Inferior parietal cortex (tissue), 1 donor: ENCODE results near the gene MT4.
"Not testable (repeated sequence)": the region's sequence is repeated elsewhere in the genome, so short reads cannot be mapped to it uniquely, and the experiment has no call there.

Experiments used
- DNase-seq: peaks from one replicate; pipeline ENCODE4 v3.0.0-alpha.2; 2016; ENCODE audit errors: extremely low spot score

Gene MT4

GRCh38 chr16:56558024-56558747 is 6.7 kb upstream of the MT4 start:
- DNase-seq = peak; percentile 65

DNA sequence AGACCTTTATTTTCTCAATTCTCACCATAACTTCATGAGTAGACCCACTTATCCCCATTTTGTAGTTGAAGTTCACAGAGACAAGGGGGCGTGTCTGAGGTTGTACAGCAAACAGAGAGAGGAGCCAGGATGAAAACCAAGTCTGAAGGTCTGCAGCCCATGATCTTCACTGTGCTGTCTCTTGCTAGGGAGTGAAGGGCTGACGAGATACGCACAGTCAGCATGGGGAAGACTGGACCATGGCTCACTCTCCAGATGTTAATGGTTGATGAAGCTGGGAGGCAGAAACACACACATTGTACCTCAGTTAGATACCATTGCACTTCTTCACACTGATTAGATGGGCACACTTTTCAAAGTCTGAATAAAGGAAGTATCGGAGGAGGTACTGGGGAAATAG is 5.8 kb upstream of the MT4 start:
- DNase-seq = no peak

DNA sequence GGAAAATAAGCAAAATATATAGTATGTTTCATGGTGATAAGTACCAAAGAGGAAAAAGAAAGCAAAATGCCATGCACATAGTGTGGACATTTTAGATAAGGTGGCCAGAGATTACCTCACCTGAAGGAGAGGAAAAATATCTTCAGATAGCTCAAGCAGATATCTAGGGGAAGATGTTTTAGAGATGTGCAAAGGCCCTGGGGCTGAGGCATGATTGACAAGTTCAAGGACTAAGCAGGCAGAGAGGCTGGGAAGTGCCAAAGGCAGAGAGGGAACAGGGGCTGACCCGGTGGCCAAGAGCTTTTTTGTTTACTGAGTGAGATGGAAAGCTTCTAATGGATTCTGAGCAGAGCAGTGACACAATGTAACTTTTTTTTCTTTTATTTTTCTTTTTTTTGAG is 4.4 kb upstream of the MT4 start:
- DNase-seq = no peak

DNA sequence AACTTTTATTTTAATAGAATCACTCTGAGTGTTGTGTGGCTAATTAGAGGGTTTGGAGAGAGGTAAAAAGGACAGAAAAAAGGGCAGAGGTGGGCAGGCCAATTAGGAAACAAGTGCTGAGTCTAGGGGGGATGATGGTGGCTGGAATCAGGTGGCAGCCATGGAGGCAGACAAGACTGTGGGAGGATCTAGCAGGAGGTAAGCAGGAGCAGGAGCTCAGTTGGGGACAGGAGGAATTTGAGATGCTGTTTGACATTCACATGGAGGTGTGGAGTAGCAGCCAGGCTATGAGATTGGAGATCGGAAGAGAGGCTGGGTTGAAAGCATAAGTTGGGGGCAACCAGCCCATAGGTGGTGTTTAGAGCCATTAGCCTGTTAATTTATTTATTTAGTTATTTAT is 3.7 kb upstream of the MT4 start:
- DNase-seq = no peak

GRCh38 chr16:56569971-56570370 is 5.1 kb downstream of the MT4 start:
- DNase-seq = no peak

DNA sequence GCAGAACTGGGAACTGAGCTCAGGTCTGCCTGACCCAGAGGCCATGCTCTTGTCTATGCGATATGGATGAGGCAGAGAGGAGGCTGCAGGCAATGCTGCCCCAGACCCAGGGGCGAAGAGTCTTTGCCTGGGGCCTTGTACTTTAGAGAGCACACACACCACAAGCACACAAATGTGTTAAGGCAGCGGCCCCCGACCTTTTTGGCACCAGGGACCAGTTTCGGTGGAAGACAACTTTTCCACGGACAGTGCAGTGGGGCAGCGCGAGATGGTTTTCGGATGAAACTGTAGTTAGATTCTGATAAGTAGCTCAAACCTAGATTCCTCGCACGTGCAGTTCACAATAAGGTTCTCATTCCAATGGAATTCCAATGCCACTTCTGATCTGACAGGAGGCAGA is 6.7 kb downstream of the MT4 start:
- no peak for DNase-seq

- DNase-seq = no peak
Measured at GRCh38 chr16:56574625-56575024, 9.8 kb downstream of the MT4 start.

DNA sequence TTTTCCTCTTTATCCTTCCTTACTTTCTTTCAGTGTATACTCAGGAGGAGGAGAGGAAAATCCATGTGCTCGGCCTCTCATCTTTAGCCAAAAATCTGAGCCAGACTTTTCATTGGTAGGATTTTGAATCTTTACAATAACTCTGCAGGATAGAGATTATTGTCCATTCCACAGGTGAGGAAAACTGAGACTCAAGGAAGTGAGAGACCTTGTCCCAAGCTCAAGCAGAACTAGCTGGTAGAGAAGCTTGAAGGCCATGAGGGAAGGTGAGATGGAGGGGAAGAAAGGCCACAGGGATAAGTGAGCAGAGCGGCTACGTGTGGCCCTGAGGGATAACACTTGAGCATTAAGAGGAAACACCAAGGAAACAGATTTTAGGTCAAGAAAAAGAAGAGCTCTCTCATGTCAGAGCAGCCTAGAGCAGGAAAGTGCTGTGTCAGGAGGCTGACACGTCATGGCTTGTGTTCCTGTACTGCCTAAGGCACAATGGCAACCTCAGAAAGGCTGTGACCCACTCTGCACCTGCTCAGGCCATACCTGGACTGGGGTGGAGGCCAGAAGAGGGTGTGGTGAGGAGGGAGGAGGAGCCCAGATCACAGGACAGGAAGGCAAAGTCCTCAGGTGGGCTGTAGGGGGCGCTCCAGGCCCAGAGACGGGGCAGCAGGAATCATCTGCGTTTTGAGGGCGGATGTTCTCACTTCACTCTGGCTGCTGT is 11.9 kb downstream of the MT4 start:
- peak; percentile 37 for DNase-seq

- DNase-seq = no peak
Measured at GRCh38 chr16:56577300-56577625, 12.4 kb downstream of the MT4 start.

GRCh38 chr16:56580391-56581048 is 15.6 kb downstream of the MT4 start:
- DNase-seq = no peak

DNA sequence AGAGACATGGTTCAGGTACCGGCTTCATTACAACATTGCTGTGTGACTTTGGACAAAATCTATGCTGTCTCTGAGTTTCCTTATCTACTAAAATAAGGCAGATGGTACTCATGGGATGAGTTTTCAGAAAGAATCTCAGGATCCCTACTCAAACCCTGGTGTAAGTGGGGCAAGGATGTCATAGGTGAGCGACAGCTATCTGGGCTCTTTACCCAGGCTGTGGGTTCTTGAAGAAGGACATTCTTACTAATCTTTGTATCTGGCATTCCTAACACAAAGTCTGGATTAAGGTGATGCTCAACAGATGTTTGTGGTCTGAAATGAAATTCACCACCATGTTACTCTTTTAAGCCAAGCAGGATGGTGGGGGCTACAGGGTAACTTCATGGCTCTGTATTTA is 18.0 kb downstream of the MT4 start:
- not testable (repeated sequence) for DNase-seq

GRCh38 chr16:56583351-56584168 is 18.7 kb downstream of the MT4 start:
- DNase-seq = no peak

DNA sequence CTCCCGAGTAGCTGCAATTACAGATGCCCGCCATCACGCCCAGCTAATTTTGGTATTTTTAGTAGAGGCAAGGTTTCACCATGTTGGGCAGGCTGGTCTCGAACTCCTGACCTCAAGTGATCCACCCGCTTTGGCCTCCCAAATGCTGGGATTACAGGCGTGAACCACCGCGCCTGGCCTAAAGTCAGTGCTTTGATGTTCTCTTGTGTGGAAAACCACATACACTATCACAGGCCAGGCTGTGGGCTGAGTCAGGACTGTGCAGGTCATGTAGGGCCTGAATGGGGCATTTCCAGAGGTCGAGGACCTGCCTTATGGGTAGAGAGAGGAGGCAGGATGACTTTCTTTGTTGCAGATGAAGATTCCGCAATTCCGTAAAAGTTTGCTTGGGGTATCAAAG is 19.4 kb downstream of the MT4 start:
- no peak for DNase-seq

DNA sequence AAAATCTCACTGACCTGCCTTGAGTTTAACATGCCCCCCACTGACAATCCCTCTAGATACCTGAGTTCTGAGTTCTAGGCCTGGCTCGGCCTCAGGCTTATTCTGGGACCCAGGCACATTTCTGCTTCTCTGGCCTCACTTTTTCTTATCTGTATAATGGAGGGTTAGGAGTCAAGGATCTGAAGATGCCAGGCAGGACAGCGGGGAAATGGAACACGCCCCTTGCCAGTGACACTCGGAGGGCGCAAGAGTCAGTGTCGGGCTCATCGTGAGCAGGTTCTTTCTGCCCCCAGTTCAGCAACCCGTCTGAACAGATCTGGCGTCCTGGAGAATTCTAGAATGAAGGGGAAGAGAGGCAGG is 23.9 kb downstream of the MT4 start:
- no peak for DNase-seq

DNA sequence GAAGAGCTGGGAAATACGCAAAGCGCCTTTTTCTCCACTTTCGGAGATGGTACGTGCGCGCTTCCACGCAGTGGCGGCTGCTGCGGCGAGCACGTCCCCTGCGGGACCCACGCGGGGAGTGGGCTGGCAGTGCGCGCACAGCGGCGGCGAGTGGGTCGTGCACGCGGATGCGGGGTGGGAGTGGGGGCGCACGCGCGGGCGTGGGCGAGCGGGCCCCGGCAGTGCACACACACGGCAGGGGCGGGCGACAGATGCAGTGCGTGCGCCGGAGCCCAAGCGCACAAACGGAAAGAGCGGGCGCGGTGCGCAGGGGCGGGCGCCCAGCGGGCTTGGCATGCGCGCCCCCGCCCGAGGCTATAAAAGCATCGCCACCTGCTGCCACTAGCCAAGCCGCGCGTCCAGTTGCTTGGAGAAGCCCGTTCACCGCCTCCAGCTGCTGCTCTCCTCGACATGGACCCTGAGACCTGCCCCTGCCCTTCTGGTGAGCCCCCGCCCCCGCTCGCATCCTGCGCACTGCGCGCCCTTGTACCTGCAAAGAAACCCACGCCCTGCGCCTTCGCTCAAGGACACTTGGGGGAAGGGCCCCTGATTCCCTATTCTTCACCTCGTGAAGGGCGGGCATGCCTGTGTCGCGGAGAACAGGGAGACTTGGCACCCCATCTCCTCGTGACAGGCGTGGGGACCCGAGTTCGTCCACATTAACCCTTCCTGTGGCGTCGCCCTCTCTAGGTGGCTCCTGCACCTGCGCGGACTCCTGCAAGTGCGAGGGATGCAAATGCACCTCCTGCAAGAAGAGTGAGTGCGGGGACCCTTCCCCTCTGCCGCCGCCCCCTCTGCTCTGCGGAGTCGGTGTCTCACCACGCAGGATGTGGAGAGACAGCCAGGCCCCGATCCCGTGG is 24.5 kb downstream of the MT4 start, which contains the start of gene MT3:
Gene MT3 (plus strand): TSS at position 388 of the 899 bp plus-strand sequence. CDS start 63 bp downstream, at position 451.
- peak; percentile 79 for DNase-seq

DNA sequence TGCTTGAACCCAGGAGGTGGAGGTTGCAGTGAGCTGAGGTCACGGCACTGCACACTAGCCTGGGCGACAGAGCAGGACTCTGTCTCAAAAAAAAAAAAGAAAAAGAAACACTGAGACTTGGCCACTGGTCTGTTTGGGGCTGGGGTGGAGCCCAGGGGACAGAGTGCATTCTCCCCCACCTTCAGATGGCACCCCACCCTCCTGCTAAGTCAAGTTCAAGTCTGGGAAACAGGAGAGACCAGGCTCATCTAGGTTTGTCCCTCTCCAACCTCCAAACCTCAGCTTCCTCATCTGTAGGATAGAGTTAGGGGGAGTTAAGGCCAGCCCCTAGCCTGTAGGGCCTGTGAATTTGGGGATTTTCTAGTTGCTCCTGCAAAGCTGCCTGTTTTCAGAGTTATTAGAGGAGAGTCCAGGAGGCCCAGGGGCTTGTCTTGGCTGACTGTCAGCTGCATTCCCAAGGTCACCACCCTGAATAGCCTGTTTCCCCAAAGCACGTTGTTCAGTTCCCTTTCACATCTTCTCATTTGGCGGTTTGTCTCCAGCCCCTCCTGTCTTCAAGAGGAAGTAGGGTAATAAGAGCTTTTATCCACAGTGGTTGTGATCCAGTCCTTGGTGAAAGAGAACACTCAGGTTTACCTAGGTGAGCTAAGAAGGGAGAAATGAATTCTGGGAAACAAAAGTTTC is 26.6 kb downstream of the MT4 start:
- no peak for DNase-seq

GRCh38 chr16:56593573-56594291 is 28.9 kb downstream of the MT4 start:
- DNase-seq = no peak

DNA sequence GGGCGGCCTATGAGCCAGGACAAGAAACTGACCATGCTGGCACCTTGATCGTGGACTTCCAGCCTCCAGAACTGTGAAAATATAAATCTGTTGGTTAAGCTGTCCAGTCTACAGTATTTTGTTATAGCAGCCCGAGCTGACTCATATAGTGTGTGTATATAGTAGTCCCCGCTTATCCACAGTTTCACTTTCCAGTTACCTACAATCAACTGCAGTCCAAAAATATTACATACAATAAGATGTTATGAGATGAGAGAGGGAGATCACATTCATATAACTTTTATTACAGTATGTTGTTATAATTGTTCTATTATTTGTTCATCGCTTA is 29.4 kb downstream of the MT4 start:
- DNase-seq = no peak

DNA sequence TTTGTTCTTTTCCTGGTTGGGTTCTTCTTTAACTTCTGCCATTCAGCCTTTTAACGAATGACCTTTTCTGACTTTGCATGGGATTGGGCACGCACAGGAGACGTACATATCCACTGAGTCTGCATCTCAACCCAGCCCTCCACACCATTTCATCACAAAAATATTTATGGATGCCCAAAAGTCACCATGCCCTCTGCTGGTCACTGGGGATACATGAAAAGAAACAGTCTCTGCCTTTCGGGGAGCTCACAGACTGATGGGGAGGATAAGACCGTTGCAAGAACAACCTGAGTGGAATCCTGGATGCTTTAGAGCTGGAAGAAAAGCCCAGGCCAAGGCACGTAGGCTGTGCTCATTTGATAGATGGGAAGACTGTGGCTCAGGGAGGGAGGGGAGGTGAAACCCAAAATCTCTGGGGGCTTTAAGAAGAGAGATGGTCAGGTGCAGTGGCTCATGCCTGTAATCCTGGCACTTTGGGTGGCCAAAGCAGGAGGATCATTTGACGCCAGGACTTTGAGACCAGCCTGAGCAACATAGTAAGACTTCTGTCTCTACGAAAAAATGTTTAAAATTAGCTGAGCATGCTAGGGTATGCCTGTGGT is 35.6 kb downstream of the MT4 start:
- peak; percentile 86 for DNase-seq

GRCh38 chr16:56601325-56601724 is 36.5 kb downstream of the MT4 start:
- DNase-seq = no peak
